B cell (primary cell): Measurements from ENCODE around the gene MAP3K19. TPM values are rescaled to one million over a fixed set of nuclear protein-coding genes. Genes with fewer than 3 reads are reported as not detected.
A peak's percentile ranks its signal among the peaks of the same experiment; 100 is the strongest.

ENCODE experiments used
- ATAC-seq: fragments of 200-7000 bp; cut with Tn5 transposase; one replicate; pipeline ENCODE4 v1.10.0; 2021; ENCODE audit warnings: low read depth, mild to moderate bottlenecking, moderate number of reproducible peaks, moderate library complexity
- CTCF ChIA-PET: fragments of 350-600 bp; sonication (Branson Sonifier 250); formaldehyde crosslinking; loops from one replicate; lab custom pipeline; 2021; ENCODE audit warnings: antibody characterized with exemption, inconsistent platforms; lab: Charles Lee
- POLR2A ChIA-PET: fragments of 350-600 bp; sonication (Branson Sonifier 250); formaldehyde crosslinking; loops from one replicate; lab custom pipeline; 2021; ENCODE audit warnings: antibody characterized with exemption; lab: Charles Lee
- DNase-seq: peaks from one replicate; pipeline ENCODE4 v3.0.0; 2013
- H2AFZ ChIP-seq: 2 replicates; pipeline ENCODE4 v1.6.1; 2012; ENCODE audit warnings: mild to moderate bottlenecking, low read depth, low read length; ENCODE audit not compliant: insufficient read depth, poor library complexity, severe bottlenecking
- H3K27ac ChIP-seq, 2 donors: 1 replicate in 1 of 2; 2 replicates in 1 of 2; pipeline ENCODE4 v1.5.1; 2012 to 2013; ENCODE audit warnings: low read length in 2 of 2, mild to moderate bottlenecking in 2 of 2, moderate library complexity in 1 of 2
- H3K27me3 ChIP-seq, 4 experiments: fragments of 200-600 bp in 1 of 4; sonication (generic) in 1 of 4; replicated peaks in 1 of 4; 1 replicate in 2 of 4; 2 replicates in 2 of 4; pipeline versions ENCODE4 v1.6.1 to v1.7.0; 2013 to 2016; ENCODE audit warnings: low read length in 3 of 4, mild to moderate bottlenecking in 2 of 4, mixed read lengths in 1 of 4, moderate library complexity in 1 of 4; ENCODE audit not compliant: insufficient read depth in 4 of 4, control insufficient read depth in 3 of 4; ENCODE audit errors: control extremely low read depth in 1 of 4
- H3K36me3 ChIP-seq, 2 experiments: replicated peaks in 1 of 2; 1 replicate in 1 of 2; 2 replicates in 1 of 2; pipeline versions ENCODE4 v1.6.1 to v1.7.1; 2013; ENCODE audit warnings: low read length in 1 of 2; ENCODE audit not compliant: insufficient read depth in 2 of 2, control insufficient read depth in 1 of 2; ENCODE audit errors: control extremely low read depth in 1 of 2, extremely low read depth in 1 of 2
- H3K4me1 ChIP-seq, 2 donors: fragments of 200-600 bp in 1 of 2; sonication (generic) in 1 of 2; 1 replicate in 1 of 2; 2 replicates in 1 of 2; pipeline versions ENCODE4 v1.5.1 to v1.6.1; 2013 to 2017; ENCODE audit warnings: low read length in 2 of 2; ENCODE audit not compliant: control insufficient read depth in 2 of 2, insufficient read depth in 2 of 2
- H3K4me2 ChIP-seq: replicated peaks from 2 replicates; pipeline ENCODE3; 2012; ENCODE audit warnings: mild to moderate bottlenecking, low read depth, low read length; ENCODE audit not compliant: poor library complexity, severe bottlenecking
- H3K4me3 ChIP-seq, 5 experiments: fragments of 200-600 bp in 1 of 5; sonication (generic) in 1 of 5; 1 replicate in 3 of 5; 2 replicates in 2 of 5; pipeline versions ENCODE4 v1.5.1 to v1.7.0; 2011 to 2016; ENCODE audit warnings: low read length in 4 of 5, mild to moderate bottlenecking in 4 of 5, low read depth in 2 of 5, control low read depth in 1 of 5, moderate library complexity in 1 of 5; ENCODE audit not compliant: insufficient read depth in 1 of 5; ENCODE audit errors: control extremely low read depth in 1 of 5, extremely low read depth in 1 of 5
- H3K79me2 ChIP-seq: fragments of 200-600 bp; sonication (generic); one replicate; pipeline ENCODE4 v1.6.0; 2016; ENCODE audit warnings: low read length; ENCODE audit not compliant: control insufficient read depth, insufficient read depth
- H3K9ac ChIP-seq: fragments of 200-600 bp; sonication (generic); 2 replicates; pipeline ENCODE4 v1.6.1; 2017; ENCODE audit warnings: mild to moderate bottlenecking, low read length, moderate library complexity
- H3K9me3 ChIP-seq, 3 donors: one replicate each; pipeline versions ENCODE4 v1.6.1 to v1.7.1; 2013; ENCODE audit warnings: low read length in 2 of 3; ENCODE audit not compliant: control insufficient read depth in 2 of 3, insufficient read depth in 1 of 3; ENCODE audit errors: control extremely low read depth in 1 of 3
- H4K20me1 ChIP-seq: 2 replicates; pipeline ENCODE4 v1.6.0; 2012; ENCODE audit warnings: mild to moderate bottlenecking, low read length; ENCODE audit not compliant: insufficient read depth, control insufficient read depth, poor library complexity, severe bottlenecking
- H3K27ac Mint-ChIP-seq: one replicate; pipeline ENCODE4 v1.8.0; 2021; ENCODE audit warnings: mixed read lengths
- H3K27me3 Mint-ChIP-seq: one replicate; pipeline ENCODE4 v1.8.0; 2021; ENCODE audit warnings: mixed read lengths
- H3K4me1 Mint-ChIP-seq: one replicate; pipeline ENCODE4 v1.8.0; 2021; ENCODE audit warnings: mixed read lengths
- H3K4me3 Mint-ChIP-seq: one replicate; pipeline ENCODE4 v1.8.0; 2021; ENCODE audit warnings: mixed read lengths
- H3K9me3 Mint-ChIP-seq: one replicate; pipeline ENCODE4 v1.8.0; 2022; ENCODE audit warnings: mixed read lengths; ENCODE audit not compliant: insufficient read depth
- EZH2 ChIP-seq: IDR thresholded peaks from 2 replicates; pipeline ENCODE4 v1.6.1; 2012; ENCODE audit warnings: borderline replicate concordance, low read depth, mild to moderate bottlenecking, moderate library complexity, low read length; ENCODE audit not compliant: insufficient read depth, poor library complexity, severe bottlenecking
- WGBS: methylation state at CpG from one replicate; pipeline ENCODE4 v1.1.5; 2013; ENCODE audit warnings: missing lambda C conversion rate; ENCODE audit not compliant: insufficient coverage; 5-methylcytosine and 5-hydroxymethylcytosine counted together
- intact Hi-C: fragments of 100-400 bp; cut with micrococcal nuclease; formaldehyde crosslinking; loops from one replicate; pipeline ENCODE4 v1.10.0; 2022
- polyA plus RNA-seq: library from polyadenylated mRNA; depleted of rRNA; stranded (reverse); fragments of >200 nt; gene quantifications from 2 replicates; pipeline ENCODE4 v1.2.3, GENCODE V29; 2012
- total RNA-seq, 2 donors: library from RNA; stranded (reverse); fragments of 120-200 nt in 1 of 2; gene quantifications; 1 replicate in 1 of 2; 2 replicates in 1 of 2; pipeline versions ENCODE4 v1.2.3 to v1.2.4, GENCODE V29; 2013 to 2022
- TF ChIP-seq, protein P1 (sequence below): fragments of 200-600 bp; IDR thresholded peaks from one replicate; pipeline ENCODE4 v1.8.0; 2022; ENCODE audit warnings: antibody characterized with exemption, mild to moderate bottlenecking

Gene MAP3K19
- total and polyA plus RNA-seq, 2 donors (not counting 1 experiment from before 2014, with no cell fraction given): 0.46 TPM; not detected in 1

DNA sequence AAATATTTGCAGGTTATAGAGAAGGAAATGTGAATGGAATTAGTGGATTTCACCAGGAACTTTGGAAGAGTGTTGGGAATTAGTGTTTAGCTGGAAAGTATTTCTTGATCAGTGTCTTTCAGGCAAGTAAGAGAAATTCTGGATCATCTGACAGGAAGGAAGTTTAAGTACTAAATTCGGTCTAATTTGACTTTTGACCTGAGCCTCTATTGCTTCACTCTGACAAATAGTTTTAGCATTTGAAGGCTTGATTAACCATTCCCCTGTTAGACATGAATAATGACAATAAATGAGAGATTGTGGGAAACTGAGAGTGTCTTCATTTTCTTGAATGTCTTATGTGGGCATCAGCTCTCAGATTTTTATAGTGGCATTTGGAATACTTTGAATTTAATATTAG, 112.6 kb downstream of the MAP3K19 start:
- no CpG with 5 or more reads among the region's 1 CpG for WGBS

DNA sequence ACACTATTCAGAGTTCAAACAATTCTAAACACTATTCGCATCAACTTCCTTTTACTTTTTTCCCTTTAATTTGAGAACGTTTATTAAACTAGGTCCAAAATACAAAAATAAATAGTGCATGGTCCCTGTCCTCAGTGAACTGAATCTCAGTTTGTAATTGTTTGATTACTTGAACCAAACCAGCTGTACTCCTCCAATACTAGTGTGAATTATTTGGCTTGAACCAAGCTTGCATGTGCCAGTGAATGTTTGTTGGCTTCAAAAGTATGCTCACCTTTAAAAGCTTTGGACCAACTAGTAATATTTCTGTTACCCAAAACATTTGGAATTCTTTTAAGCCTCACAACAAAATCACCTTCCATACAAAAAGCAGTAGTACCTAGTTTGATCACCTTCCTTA, 113.1 kb downstream of the MAP3K19 start:
- Histone ChIP-seq H3K27ac (peak overlapping the region in 1 of 2 donors; percentile 20), H3K79me2 (peaks cover 100% of the 10 kb centered on the region), H3K4me3 (no peak overlapping the region), H3K9me3 (no peaks in the 10 kb centered on the region), H3K9ac (peak overlapping the region; percentile 25), H3K4me1 (peaks cover 0 to 38% of the 10 kb centered on the region in 2 donors), H2AFZ (no peak overlapping the region), H3K36me3 (peaks cover 12 to 41% of the 10 kb centered on the region in 2 experiments), H3K27me3 (no peaks in the 10 kb centered on the region), H3K4me2 (peak overlapping the region; percentile 36), H4K20me1 (peaks cover 78% of the 10 kb centered on the region)
- H3K27me3 Mint-ChIP-seq: no peaks in the 10 kb centered on the region
- peaks cover 62% of the 10 kb centered on the region for H3K4me1 Mint-ChIP-seq
- H3K4me3 Mint-ChIP-seq: no peak overlapping the region
- no peak overlapping the region for H3K27ac Mint-ChIP-seq
- no peaks in the 10 kb centered on the region for H3K9me3 Mint-ChIP-seq
- no peak for ATAC-seq
- intact Hi-C loops: no loop called here
- no peak for TF ChIP-seq EZH2
- TF ChIP-seq, protein P1, sequence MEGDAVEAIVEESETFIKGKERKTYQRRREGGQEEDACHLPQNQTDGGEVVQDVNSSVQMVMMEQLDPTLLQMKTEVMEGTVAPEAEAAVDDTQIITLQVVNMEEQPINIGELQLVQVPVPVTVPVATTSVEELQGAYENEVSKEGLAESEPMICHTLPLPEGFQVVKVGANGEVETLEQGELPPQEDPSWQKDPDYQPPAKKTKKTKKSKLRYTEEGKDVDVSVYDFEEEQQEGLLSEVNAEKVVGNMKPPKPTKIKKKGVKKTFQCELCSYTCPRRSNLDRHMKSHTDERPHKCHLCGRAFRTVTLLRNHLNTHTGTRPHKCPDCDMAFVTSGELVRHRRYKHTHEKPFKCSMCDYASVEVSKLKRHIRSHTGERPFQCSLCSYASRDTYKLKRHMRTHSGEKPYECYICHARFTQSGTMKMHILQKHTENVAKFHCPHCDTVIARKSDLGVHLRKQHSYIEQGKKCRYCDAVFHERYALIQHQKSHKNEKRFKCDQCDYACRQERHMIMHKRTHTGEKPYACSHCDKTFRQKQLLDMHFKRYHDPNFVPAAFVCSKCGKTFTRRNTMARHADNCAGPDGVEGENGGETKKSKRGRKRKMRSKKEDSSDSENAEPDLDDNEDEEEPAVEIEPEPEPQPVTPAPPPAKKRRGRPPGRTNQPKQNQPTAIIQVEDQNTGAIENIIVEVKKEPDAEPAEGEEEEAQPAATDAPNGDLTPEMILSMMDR: no peak
- no peak for DNase-seq
- ChIA-PET POLR2A (no interaction called here), CTCF (no interaction called here)
- no CpG with 5 or more reads among the region's 2 CpGs for WGBS

More for the DNA sequence above, 112.6 kb downstream of the MAP3K19 start:
- no peak overlapping the region for H3K27ac Mint-ChIP-seq
- no peak for TF ChIP-seq EZH2
- TF ChIP-seq, protein P1: no peak
- Histone ChIP-seq H3K79me2 (peaks cover 99% of the 10 kb centered on the region), H4K20me1 (peaks cover 74% of the 10 kb centered on the region), H3K27ac (peak overlapping the region in 1 of 2 donors; percentile 20), H3K4me2 (peak overlapping the region; percentile 36), H3K9me3 (no peaks in the 10 kb centered on the region), H2AFZ (no peak overlapping the region), H3K27me3 (no peaks in the 10 kb centered on the region), H3K36me3 (peaks cover 14 to 43% of the 10 kb centered on the region in 2 experiments), H3K9ac (peak overlapping the region; percentile 25), H3K4me3 (no peak overlapping the region), H3K4me1 (peaks cover 0 to 38% of the 10 kb centered on the region in 2 donors)
- no peak for ATAC-seq
- ChIA-PET CTCF (interaction anchor here (0.6 kb wide), 1 partner anchor 273 kb away, joined by 3 read pairs; no protein-coding TSS in a partner anchor), POLR2A (no interaction called here)
- H3K4me3 Mint-ChIP-seq: peak overlapping the region; percentile 11
- H3K4me1 Mint-ChIP-seq: peaks cover 61% of the 10 kb centered on the region
- H3K9me3 Mint-ChIP-seq: no peaks in the 10 kb centered on the region
- H3K27me3 Mint-ChIP-seq: no peaks in the 10 kb centered on the region
- intact Hi-C loops: no loop called here
- DNase-seq: no peak
